Measurements from ENCODE around the gene CARD18. TPM values are rescaled to one million over a fixed set of nuclear protein-coding genes. Genes with fewer than 3 reads are reported as not detected.

Gene CARD18
- total and polyA plus RNA-seq, 2 of the 13 experiments (the other 11 are each of a cell fraction or from before 2014, with no cell fraction given), result not detected

GRCh38 chr11:105142167-105142566, 2.6 kb upstream of the CARD18 start:
- BruUV-seq (replicated peaks), result no TSS peak
- Histone ChIP-seq H4K20me1 (ENCODE audit: insufficient read depth, low read length) (no peaks in the 10 kb centered on the region), H3K4me1 (ENCODE audit: insufficient read depth, low read length) (peaks cover 14% of the 10 kb centered on the region), H3K4me3 (replicated peaks in 1 of 3; ENCODE audit: insufficient read depth in 1 of 3, low read depth in 2 of 3, low read length in 3 of 3) (no peak overlapping the region), H3K4me2 (ENCODE audit: low read depth, low read length) (no peak overlapping the region), H3K27me3 (ENCODE audit: control insufficient read depth in 1 of 2, insufficient read depth in 2 of 2, low read length in 2 of 2) (no peaks in the 10 kb centered on the region), H3K79me2 (ENCODE audit: insufficient read depth, low read length) (no peaks in the 10 kb centered on the region), H3K27ac (ENCODE audit: extremely low read length, insufficient read depth, low read length) (no peak overlapping the region), H3K9ac (ENCODE audit: insufficient read depth, low read depth, low read length) (no peak overlapping the region), H2AFZ (ENCODE audit: low read length) (no peak overlapping the region), H3K9me3 (ENCODE audit: low read length) (no peaks in the 10 kb centered on the region), H3K36me3 (replicated peaks in 1 of 2; ENCODE audit: control insufficient read depth in 1 of 2, insufficient read depth in 2 of 2, low read length in 2 of 2) (no peaks in the 10 kb centered on the region)
- intact Hi-C loops (cut with micrococcal nuclease; ENCODE audit: unreplicated experiment), result loop anchor here (10.0 kb wide), 1 partner anchor 97 kb away; the partner anchor contains the start of gene CARD16
- in situ Hi-C loops (cut with HindIII; ENCODE audit: extremely low pct_ligation_motif_present, low pct_unique_long_range_greater_than_20kb), result no loop called here
- 7% methylated on average over 1 of the region's 1 CpG for WGBS (ENCODE audit: low lambda C conversion rate)
- FAIRE-seq, result no peak
- no peak for DNase-seq (ENCODE audit: low spot score)
- CTCF ChIA-PET (ENCODE audit: low intra/inter-chr PET ratio, low total read pairs), result no interaction called here
- POLR2A ChIA-PET, result no interaction called here
- ATAC-seq, result no peak
- no peak for TF ChIP-seq ZNF839 (CRISPR knock-in tag; IDR thresholded peaks at IDR 0.05; ENCODE audit: borderline replicate concordance)
- TF ChIP-seq ZNF564 (CRISPR knock-in tag; IDR thresholded peaks at IDR 0.05), result no peak
- no peak for TF ChIP-seq ZNF841 (CRISPR knock-in tag; IDR thresholded peaks at IDR 0.05; ENCODE audit: borderline replicate concordance)
- no peak for TF ChIP-seq ZNF350 (CRISPR knock-in tag; IDR thresholded peaks at IDR 0.05; ENCODE audit: borderline replicate concordance, low read depth)
- TF ChIP-seq ZNF672 (CRISPR knock-in tag; IDR thresholded peaks at IDR 0.05), result no peak
- TF ChIP-seq, protein P1, sequence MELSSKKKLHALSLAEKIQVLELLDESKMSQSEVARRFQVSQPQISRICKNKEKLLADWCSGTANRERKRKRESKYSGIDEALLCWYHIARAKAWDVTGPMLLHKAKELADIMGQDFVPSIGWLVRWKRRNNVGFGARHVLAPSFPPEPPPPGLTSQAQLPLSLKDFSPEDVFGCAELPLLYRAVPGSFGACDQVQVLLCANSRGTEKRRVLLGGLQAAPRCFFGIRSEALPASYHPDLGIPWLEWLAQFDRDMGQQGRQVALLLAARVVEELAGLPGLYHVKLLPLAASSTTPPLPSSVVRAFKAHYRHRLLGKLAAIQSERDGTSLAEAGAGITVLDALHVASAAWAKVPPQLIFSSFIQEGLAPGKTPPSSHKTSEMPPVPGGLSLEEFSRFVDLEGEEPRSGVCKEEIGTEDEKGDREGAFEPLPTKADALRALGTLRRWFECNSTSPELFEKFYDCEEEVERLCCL (CRISPR knock-in tag; IDR thresholded peaks at IDR 0.05; ENCODE audit: borderline replicate concordance), result no peak
- TF ChIP-seq SNAI1 (CRISPR knock-in tag; IDR thresholded peaks at IDR 0.05; ENCODE audit: borderline replicate concordance), result no peak
- TF ChIP-seq NFATC3 (CRISPR knock-in tag; IDR thresholded peaks at IDR 0.05), result no peak
- TF ChIP-seq ZNF121 (CRISPR knock-in tag; IDR thresholded peaks at IDR 0.05), result no peak
- no peak for TF ChIP-seq PHF5A (CRISPR knock-in tag; IDR thresholded peaks at IDR 0.05; ENCODE audit: low read depth, unreplicated experiment)
- no peak for TF ChIP-seq ZNF251 (CRISPR knock-in tag; IDR thresholded peaks at IDR 0.05)
- TF ChIP-seq CCAR2 (optimal IDR thresholded peaks at IDR 0.05; ENCODE audit: low read depth, low read length), result no peak
- TF ChIP-seq RXRA (CRISPR knock-in tag; IDR thresholded peaks at IDR 0.05), result no peak
- no peak for TF ChIP-seq ZSCAN25 (CRISPR knock-in tag; IDR thresholded peaks at IDR 0.05)
- TF ChIP-seq NFYC (CRISPR knock-in tag; IDR thresholded peaks at IDR 0.05), result no peak
- no peak for TF ChIP-seq MAFG (CRISPR knock-in tag; IDR thresholded peaks at IDR 0.05)

All from HepG2 (cell line).